Suprapubic skin (tissue), 3 donors: Measurements from ENCODE around the gene QKI.

Experiments
- CTCF ChIP-seq, 2 donors: fragments of 200-600 bp in 1 of 2; fragments of 450-650 bp in 1 of 2; sonication (generic) in 1 of 2; IDR thresholded peaks; one replicate each; pipeline ENCODE4 v1.5.1; 2016 to 2019; ENCODE audit warnings: antibody characterized with exemption in 2 of 2, mild to moderate bottlenecking in 1 of 2, moderate library complexity in 1 of 2
- POLR2A ChIP-seq, 2 donors: fragments of 450-650 bp; IDR thresholded peaks; one replicate each; pipeline ENCODE4 v1.6.1; 2017; ENCODE audit warnings: antibody characterized with exemption in 2 of 2, mild to moderate bottlenecking in 2 of 2, moderate library complexity in 2 of 2

GRCh38 chr6:163570579-163571231, 156.2 kb downstream of the QKI start:
- TF ChIP-seq POLR2A (IDR thresholded peaks at IDR 0.05) (no peak), CTCF (IDR thresholded peaks at IDR 0.05) (no peak)
